Suprapubic skin (tissue), 4 donors: Measurements from ENCODE around the gene ARHGDIB. TPM values are rescaled to one million over a fixed set of nuclear protein-coding genes. Genes with fewer than 3 reads are reported as not detected.

Experiments used
- DNase-seq, 2 donors: peaks; one replicate each; pipeline ENCODE4 v3.0.0-alpha.2; 2019; ENCODE audit warnings: low spot score in 2 of 2
- H3K27ac ChIP-seq: fragments of 200-600 bp; sonication (generic); one replicate; pipeline ENCODE4 v1.5.1; 2019
- H3K27me3 ChIP-seq: fragments of 200-600 bp; sonication (generic); one replicate; pipeline ENCODE4 v1.5.1; 2019
- H3K36me3 ChIP-seq: fragments of 200-600 bp; sonication (generic); one replicate; pipeline ENCODE4 v1.5.1; 2019
- H3K4me1 ChIP-seq: fragments of 200-600 bp; sonication (generic); one replicate; pipeline ENCODE4 v1.5.1; 2019
- H3K4me3 ChIP-seq: fragments of 200-600 bp; sonication (generic); one replicate; pipeline ENCODE4 v1.5.1; 2019; ENCODE audit warnings: mild to moderate bottlenecking
- H3K9me3 ChIP-seq: fragments of 200-600 bp; sonication (generic); one replicate; pipeline ENCODE4 v1.5.1; 2019
- CTCF ChIP-seq, 2 donors: fragments of 200-600 bp in 1 of 2; fragments of 450-650 bp in 1 of 2; sonication (generic) in 1 of 2; IDR thresholded peaks; one replicate each; pipeline ENCODE4 v1.5.1; 2016 to 2019; ENCODE audit warnings: antibody characterized with exemption in 2 of 2, mild to moderate bottlenecking in 1 of 2, moderate library complexity in 1 of 2
- EP300 ChIP-seq: sonication (generic); formaldehyde crosslinking; IDR thresholded peaks from one replicate; pipeline ENCODE4 v1.6.1; 2017; ENCODE audit warnings: antibody characterized with exemption
- POLR2A ChIP-seq, 2 donors: fragments of 450-650 bp; IDR thresholded peaks; one replicate each; pipeline ENCODE4 v1.6.1; 2017; ENCODE audit warnings: antibody characterized with exemption in 2 of 2, mild to moderate bottlenecking in 2 of 2, moderate library complexity in 2 of 2
- POLR2AphosphoS5 ChIP-seq, 3 donors: sonication (generic); formaldehyde crosslinking; IDR thresholded peaks; one replicate each; pipeline ENCODE4 v1.6.1; 2017; ENCODE audit warnings: antibody characterized with exemption in 3 of 3
- WGBS: methylation state at CpG from one replicate; pipeline ENCODE4 v1.1.5; 2018; 5-methylcytosine and 5-hydroxymethylcytosine counted together
- total RNA-seq, 4 donors: library from RNA; depleted of rRNA; stranded (reverse); fragments of >200 nt; gene quantifications; one replicate each; pipeline ENCODE4 v1.1.0, GENCODE V29; 2016

The ARHGDIB gene
- total RNA-seq, 4 donors from 2014 or later = 74.7 to 109 (median 85.4) TPM

- 44% methylated on average over 3 of the region's 3 CpGs for WGBS
- peaks cover 23% of the 10 kb centered on the region for H3K36me3 ChIP-seq
- H3K9me3 ChIP-seq = no peaks in the 10 kb centered on the region
- peak overlapping the region; percentile 49 for H3K27ac ChIP-seq
- no peak for DNase-seq
- peaks cover 65% of the 10 kb centered on the region for H3K4me1 ChIP-seq
- TF ChIP-seq EP300 (no peak), POLR2AphosphoS5 (IDR thresholded peaks at IDR 0.05) (no peak), POLR2A (IDR thresholded peaks at IDR 0.05) (peak in 1 of 2 donors; percentile 28), CTCF (IDR thresholded peaks at IDR 0.05) (no peak)
- no peak overlapping the region for H3K4me3 ChIP-seq
- no peaks in the 10 kb centered on the region for H3K27me3 ChIP-seq
Measured at GRCh38 chr12:14948672-14949071, 12.7 kb downstream of the ARHGDIB start.

GRCh38 chr12:14946861-14947260 is 14.5 kb downstream of the ARHGDIB start:
- Histone ChIP-seq H3K9me3 (no peaks in the 10 kb centered on the region), H3K4me1 (peaks cover 58% of the 10 kb centered on the region), H3K36me3 (peaks cover 33% of the 10 kb centered on the region), H3K4me3 (no peak overlapping the region), H3K27me3 (no peaks in the 10 kb centered on the region), H3K27ac (peak overlapping the region; percentile 59)
- TF ChIP-seq POLR2A (IDR thresholded peaks at IDR 0.05) (no peak), CTCF (IDR thresholded peaks at IDR 0.05) (no peak), EP300 (no peak), POLR2AphosphoS5 (IDR thresholded peaks at IDR 0.05) (no peak)
- no peak for DNase-seq
- WGBS = 92% methylated on average over 1 of the region's 1 CpG

- Histone ChIP-seq H3K9me3 (no peaks in the 10 kb centered on the region), H3K27ac (peak overlapping the region; percentile 59), H3K4me3 (no peak overlapping the region), H3K27me3 (no peaks in the 10 kb centered on the region), H3K36me3 (peaks cover 40% of the 10 kb centered on the region), H3K4me1 (peaks cover 51% of the 10 kb centered on the region)
- WGBS = 76% methylated on average over 2 of the region's 2 CpGs
- DNase-seq = no peak
- TF ChIP-seq POLR2A (IDR thresholded peaks at IDR 0.05) = no peak
- TF ChIP-seq CTCF (IDR thresholded peaks at IDR 0.05) = no peak
- no peak for TF ChIP-seq EP300
- no peak for TF ChIP-seq POLR2AphosphoS5 (IDR thresholded peaks at IDR 0.05)
Measured at GRCh38 chr12:14946162-14946561, 15.2 kb downstream of the ARHGDIB start.

- no peak overlapping the region for H3K4me3 ChIP-seq
- DNase-seq = no peak
- H3K9me3 ChIP-seq = no peaks in the 10 kb centered on the region
- WGBS = 91% methylated on average over 12 of the region's 12 CpGs
- H3K4me1 ChIP-seq = peaks cover 17% of the 10 kb centered on the region
- no peak overlapping the region for H3K27ac ChIP-seq
- H3K27me3 ChIP-seq = no peaks in the 10 kb centered on the region
- H3K36me3 ChIP-seq = peaks cover 32% of the 10 kb centered on the region
- TF ChIP-seq CTCF (IDR thresholded peaks at IDR 0.05) = no peak
- TF ChIP-seq POLR2AphosphoS5 (IDR thresholded peaks at IDR 0.05) = no peak
- TF ChIP-seq EP300 = no peak
- no peak for TF ChIP-seq POLR2A (IDR thresholded peaks at IDR 0.05)
Measured at GRCh38 chr12:14942196-14942931, 19.0 kb downstream of the ARHGDIB start.

- Histone ChIP-seq H3K4me1 (peaks cover 7% of the 10 kb centered on the region), H3K4me3 (no peak overlapping the region), H3K9me3 (no peaks in the 10 kb centered on the region), H3K27ac (no peak overlapping the region), H3K27me3 (no peaks in the 10 kb centered on the region), H3K36me3 (peaks cover 31% of the 10 kb centered on the region)
- TF ChIP-seq POLR2A (IDR thresholded peaks at IDR 0.05) (no peak), CTCF (IDR thresholded peaks at IDR 0.05) (no peak), EP300 (no peak), POLR2AphosphoS5 (IDR thresholded peaks at IDR 0.05) (no peak)
- 95% methylated on average over 2 of the region's 2 CpGs for WGBS
- DNase-seq = no peak
Measured at GRCh38 chr12:14941369-14941768, 20.0 kb downstream of the ARHGDIB start.
